BE2C (cell line): ENCODE data around the gene ARHGAP26.

Experiments
- DNase-seq: peaks from one replicate; pipeline ENCODE4 v3.0.0-alpha.2; 2020
- H3K27me3 ChIP-seq: fragments of 250-450 bp; sonication (Bioruptor Pico); 2 replicates; pipeline ENCODE4 v1.5.1; 2020; ENCODE audit warnings: mild to moderate bottlenecking
- H3K36me3 ChIP-seq: fragments of 250-450 bp; sonication (Bioruptor Pico); 2 replicates; pipeline ENCODE4 v1.5.1; 2020; ENCODE audit warnings: mild to moderate bottlenecking
- H3K4me1 ChIP-seq: fragments of 250-450 bp; sonication (Bioruptor Pico); 2 replicates; pipeline ENCODE4 v1.5.1; 2020
- H3K4me3 ChIP-seq: 2 replicates; pipeline ENCODE4 v1.5.1; 2011; ENCODE audit warnings: low read depth, low read length
- H3K9me3 ChIP-seq: fragments of 250-450 bp; sonication (Bioruptor Pico); 2 replicates; pipeline ENCODE4 v1.5.1; 2020
- TF ChIP-seq, protein P1 (sequence below): IDR thresholded peaks from 2 replicates; pipeline ENCODE4 v1.5.1; 2012; ENCODE audit warnings: mild to moderate bottlenecking, low read depth, low read length

ARHGAP26 gene

GRCh38 chr5:142835540-142835939 is 65.4 kb downstream of the ARHGAP26 start:
- peaks cover 16% of the 10 kb centered on the region for H3K4me1 ChIP-seq
- no peaks in the 10 kb centered on the region for H3K9me3 ChIP-seq

DNA sequence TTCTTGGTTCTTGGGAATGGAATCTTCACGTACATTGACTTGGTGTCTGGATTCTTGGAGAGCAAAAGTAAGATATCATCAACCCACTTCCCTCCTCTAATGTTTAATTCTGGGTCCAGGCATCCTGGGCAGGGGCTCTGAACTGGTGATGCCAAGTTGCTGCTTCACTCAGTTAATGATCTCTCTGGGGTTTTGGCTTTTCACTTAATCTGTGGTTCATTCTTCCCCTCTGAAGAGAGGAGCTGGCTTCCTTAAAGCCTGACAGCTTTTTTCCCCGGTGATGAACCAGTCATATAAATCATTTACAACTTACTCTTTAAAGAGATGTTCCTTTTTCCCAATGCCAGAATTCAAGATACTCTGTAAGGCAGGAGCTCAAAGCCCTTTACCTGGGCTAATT is 65.9 kb downstream of the ARHGAP26 start:
- Histone ChIP-seq H3K9me3 (no peaks in the 10 kb centered on the region), H3K4me1 (peaks cover 12% of the 10 kb centered on the region), H3K27me3 (no peaks in the 10 kb centered on the region), H3K36me3 (no peaks in the 10 kb centered on the region), H3K4me3 (no peak overlapping the region)
- TF ChIP-seq, protein P1, sequence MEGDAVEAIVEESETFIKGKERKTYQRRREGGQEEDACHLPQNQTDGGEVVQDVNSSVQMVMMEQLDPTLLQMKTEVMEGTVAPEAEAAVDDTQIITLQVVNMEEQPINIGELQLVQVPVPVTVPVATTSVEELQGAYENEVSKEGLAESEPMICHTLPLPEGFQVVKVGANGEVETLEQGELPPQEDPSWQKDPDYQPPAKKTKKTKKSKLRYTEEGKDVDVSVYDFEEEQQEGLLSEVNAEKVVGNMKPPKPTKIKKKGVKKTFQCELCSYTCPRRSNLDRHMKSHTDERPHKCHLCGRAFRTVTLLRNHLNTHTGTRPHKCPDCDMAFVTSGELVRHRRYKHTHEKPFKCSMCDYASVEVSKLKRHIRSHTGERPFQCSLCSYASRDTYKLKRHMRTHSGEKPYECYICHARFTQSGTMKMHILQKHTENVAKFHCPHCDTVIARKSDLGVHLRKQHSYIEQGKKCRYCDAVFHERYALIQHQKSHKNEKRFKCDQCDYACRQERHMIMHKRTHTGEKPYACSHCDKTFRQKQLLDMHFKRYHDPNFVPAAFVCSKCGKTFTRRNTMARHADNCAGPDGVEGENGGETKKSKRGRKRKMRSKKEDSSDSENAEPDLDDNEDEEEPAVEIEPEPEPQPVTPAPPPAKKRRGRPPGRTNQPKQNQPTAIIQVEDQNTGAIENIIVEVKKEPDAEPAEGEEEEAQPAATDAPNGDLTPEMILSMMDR, result no peak
- no peak for DNase-seq

More at GRCh38 chr5:142835540-142835939, 65.4 kb downstream of the ARHGAP26 start:
- TF ChIP-seq, protein P1, result no peak
- no peak overlapping the region for H3K4me3 ChIP-seq
- DNase-seq, result no peak
- no peaks in the 10 kb centered on the region for H3K36me3 ChIP-seq
- H3K27me3 ChIP-seq, result no peaks in the 10 kb centered on the region

- no peak for DNase-seq
- Histone ChIP-seq H3K27me3 (no peaks in the 10 kb centered on the region), H3K9me3 (no peaks in the 10 kb centered on the region), H3K36me3 (no peaks in the 10 kb centered on the region), H3K4me1 (peaks cover 19% of the 10 kb centered on the region), H3K4me3 (no peak overlapping the region)
- TF ChIP-seq, protein P1, result no peak
These were observed 67.0 kb downstream of the ARHGAP26 start for GRCh38 chr5:142837081-142837725.

DNA sequence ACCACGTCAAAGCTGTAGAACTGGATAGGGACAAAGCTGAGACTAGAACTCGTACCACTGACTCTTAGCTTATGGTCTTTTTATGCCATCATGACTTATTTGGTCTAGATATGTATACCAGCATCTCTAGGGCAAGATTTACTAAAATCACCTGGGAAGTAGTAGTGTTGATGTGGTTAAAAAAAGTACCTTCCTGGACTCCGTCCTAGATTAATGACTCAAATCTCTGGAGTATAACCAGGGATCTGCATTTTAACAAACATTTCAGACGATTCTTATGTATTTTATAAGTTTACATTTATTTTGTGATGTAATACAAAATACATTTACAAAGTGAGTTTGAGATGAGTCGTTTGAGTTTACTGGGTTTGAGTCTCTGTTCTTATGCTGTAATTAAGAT is 68.7 kb downstream of the ARHGAP26 start:
- Histone ChIP-seq H3K27me3 (no peaks in the 10 kb centered on the region), H3K4me1 (peaks cover 18% of the 10 kb centered on the region), H3K9me3 (no peaks in the 10 kb centered on the region), H3K4me3 (no peak overlapping the region), H3K36me3 (no peaks in the 10 kb centered on the region)
- TF ChIP-seq, protein P1, result no peak
- DNase-seq, result no peak

DNA sequence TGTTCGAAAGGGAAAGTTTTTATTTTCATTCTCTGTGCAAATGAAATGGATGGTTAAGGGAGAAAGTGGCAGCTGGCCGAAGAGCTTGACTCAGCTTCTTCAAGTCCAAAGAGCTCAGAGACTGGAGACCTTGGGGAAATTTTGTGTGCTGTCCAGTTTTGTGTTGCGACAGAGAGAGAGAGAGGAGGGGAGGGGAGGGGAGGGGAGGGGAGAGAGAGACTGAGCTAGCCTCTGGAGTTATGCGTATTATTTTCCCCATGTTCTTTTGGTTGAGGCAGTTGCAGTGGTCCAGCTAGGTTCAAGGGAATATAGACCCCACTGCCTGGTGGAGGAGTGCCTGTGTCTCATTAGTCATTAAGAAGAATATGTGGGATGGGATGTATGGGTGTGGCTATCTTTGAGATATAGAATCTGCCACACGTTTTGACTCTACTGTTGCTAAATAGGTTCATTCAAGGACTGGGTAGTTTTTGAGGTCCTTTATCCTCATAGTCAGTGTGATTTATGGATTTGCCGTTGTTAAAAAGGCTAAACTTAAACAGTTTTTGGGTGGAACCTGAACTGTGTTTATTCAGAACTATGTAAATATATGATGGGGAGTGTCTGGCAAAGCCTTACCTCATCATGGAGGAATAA is 69.7 kb downstream of the ARHGAP26 start:
- no peak for DNase-seq
- H3K4me1 ChIP-seq, result peaks cover 16% of the 10 kb centered on the region
- H3K4me3 ChIP-seq, result no peak overlapping the region
- H3K27me3 ChIP-seq, result no peaks in the 10 kb centered on the region
- H3K9me3 ChIP-seq, result no peaks in the 10 kb centered on the region
- TF ChIP-seq, protein P1, result no peak
- H3K36me3 ChIP-seq, result no peaks in the 10 kb centered on the region

DNA sequence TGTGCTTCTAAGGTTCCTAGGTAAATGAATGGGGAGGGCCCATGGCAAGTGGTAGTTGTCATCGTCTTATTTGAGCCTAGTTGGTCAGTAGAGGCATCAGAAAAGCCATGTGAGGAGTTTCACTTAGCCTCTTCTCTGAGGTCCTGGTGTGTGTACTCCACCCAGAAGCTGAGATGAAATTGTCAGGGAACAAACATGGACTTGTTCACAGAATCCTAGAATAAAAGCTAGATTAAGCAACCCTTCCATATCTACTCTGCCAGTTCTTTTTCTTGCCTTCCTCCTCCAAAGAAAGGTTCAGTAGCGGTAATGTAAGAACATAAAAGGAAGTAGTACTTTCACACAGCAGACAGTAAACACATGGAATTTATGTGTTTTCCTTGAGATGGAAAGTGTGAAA is 70.4 kb downstream of the ARHGAP26 start:
- Histone ChIP-seq H3K9me3 (no peaks in the 10 kb centered on the region), H3K36me3 (no peaks in the 10 kb centered on the region), H3K4me1 (peaks cover 21% of the 10 kb centered on the region), H3K4me3 (no peak overlapping the region), H3K27me3 (no peaks in the 10 kb centered on the region)
- DNase-seq, result no peak
- TF ChIP-seq, protein P1, result no peak
